Stimulated activated CD8-positive, alpha-beta memory T cell treated with anti-CD3 and anti-CD28 coated beads, Interleukin-7, amount 100 ng/mL, for 4 hours (primary cell): ENCODE measurements around the gene PTH2.
"Not testable (repeated sequence)": the region's sequence is repeated elsewhere in the genome, so short reads cannot be mapped to it uniquely, and the experiment has no call there.

Experiments
- DNase-seq, 2 donors: peaks; one replicate each; pipeline ENCODE4 v3.0.0-alpha.2; 2020; ENCODE audit warnings: low read depth in 2 of 2

Gene PTH2

DNA sequence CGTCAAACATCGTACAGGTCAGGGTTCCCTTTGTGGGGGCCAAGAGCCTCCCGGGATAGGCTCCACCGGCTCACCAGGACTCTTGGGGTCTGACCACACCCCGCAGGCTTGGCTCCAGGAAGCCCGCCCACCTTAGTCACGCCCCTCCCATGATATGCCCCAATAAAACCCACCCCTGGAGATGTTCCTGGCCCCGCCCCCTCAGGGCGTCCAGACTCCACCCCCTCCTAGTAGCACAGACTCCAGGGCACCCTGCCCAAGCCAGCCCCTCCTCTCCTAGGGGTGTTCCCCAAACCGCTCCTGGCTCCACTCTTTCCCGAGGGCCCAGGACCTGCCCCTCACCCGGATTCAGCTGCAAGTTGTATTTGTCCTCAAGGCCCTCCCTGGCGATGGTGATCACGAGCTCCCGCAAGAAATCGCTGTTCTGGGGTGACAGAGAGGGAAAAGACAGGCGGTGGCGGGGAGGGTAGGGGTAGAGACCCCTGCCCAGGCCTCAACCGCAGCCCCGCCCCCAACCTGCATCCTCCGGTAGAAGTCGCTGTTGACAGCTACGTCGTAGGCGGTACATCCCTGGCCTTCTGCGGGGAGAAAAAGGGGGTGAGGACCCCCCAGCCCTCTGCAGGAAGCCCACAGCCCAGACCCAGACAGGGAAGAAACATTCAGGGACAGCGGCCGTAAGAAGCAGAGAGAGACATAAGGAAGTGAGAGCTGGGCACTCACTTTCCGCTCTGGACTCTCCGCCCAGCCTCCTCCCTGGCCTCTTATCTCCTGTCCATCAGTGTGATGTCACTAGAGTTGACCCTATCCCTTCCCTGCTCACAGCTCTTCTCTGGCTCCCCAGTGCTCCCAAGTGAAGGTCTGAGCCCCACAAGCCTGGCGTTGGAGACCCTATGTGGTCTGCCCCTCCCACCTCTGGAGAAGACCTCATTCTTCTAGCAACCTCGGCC, 24.5 kb upstream of the PTH2 start:
- DNase-seq, result no peak

DNA sequence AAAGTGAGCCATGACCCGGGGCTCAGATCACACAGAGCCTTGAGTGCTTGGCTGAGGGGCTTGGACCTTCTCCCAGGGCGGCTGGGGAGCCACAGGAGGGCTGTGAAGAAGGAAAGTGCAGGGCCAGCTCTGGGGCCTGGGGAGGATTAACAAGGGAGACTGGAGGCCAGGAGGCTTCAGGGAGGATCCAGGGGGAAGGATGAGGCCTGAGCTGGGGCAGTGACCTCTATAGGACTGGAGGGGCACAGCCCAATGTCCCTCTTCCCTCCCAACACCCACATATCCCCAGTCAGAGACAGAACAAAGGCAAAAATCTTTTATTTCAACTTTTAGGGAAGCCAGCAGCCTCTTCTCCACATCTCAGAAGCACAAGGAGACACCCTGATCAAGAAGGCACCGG, 22.8 kb upstream of the PTH2 start:
- no peak for DNase-seq

DNA sequence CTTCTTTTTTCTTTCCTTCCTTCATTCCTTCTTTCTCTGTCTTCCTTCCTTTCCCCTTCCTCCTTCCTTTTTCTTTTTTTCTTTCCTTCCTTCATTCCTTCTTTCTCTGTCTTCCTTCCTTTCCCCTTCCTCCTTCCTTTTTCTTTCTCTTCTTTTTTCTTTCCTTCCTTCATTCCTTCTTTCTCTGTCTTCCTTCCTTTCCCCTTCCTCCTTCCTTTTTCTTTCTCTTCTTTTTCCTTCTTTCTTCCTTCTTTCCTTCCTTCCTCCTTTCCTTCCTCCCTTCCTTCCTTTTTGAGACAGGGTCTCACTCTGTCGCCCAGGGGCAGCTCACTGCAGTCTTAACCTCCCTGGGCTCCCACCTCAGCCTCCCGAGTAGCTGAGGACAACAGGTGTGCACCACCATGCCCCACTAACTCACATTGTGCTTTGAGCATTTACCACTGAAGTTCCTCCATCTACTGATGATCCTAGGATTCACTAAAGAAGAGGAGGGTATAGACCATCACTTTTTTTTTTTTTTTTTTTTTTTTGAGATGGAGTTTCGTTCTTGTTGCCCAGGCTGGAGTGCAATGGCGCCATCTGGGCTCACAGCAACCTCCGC, 21.0 kb upstream of the PTH2 start:
- DNase-seq, result not testable (repeated sequence)

DNA sequence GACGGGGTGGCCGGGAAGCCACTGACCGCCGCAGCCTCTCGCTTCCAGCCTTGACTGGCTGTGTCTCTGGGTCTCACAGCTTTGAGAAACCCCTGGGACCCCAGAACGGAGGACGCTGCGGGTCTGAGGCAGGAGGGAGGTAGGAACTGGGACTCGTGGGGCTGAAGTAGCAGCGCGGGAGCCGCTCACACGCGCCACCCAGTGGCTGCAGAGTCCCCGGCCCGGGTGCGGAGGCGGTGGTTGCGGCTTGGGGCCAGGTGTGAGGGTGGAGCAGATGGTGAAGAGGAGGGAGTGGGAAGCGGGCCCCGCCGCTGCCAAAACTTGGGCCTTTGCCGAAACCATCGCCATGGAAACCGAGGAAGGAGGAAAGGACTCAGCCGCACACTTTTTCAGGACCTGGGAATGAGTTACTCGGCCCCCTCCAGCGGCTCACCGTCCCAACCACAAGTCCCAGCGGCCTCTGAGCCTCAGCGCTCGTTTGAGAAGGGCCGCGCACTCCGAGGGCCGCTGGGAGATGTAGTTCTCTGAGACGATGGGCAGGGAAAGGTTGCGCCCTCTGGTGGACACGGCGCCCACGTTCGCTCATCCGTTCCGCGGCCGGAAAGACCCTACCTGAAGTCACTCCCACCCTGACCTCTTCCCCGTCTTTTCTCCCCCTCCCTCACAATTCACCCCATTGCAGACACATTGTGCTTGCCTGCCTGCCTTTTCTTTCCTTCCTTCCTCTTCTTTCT, 20.3 kb upstream of the PTH2 start:
- peak; percentile 87 to 88 for DNase-seq

DNA sequence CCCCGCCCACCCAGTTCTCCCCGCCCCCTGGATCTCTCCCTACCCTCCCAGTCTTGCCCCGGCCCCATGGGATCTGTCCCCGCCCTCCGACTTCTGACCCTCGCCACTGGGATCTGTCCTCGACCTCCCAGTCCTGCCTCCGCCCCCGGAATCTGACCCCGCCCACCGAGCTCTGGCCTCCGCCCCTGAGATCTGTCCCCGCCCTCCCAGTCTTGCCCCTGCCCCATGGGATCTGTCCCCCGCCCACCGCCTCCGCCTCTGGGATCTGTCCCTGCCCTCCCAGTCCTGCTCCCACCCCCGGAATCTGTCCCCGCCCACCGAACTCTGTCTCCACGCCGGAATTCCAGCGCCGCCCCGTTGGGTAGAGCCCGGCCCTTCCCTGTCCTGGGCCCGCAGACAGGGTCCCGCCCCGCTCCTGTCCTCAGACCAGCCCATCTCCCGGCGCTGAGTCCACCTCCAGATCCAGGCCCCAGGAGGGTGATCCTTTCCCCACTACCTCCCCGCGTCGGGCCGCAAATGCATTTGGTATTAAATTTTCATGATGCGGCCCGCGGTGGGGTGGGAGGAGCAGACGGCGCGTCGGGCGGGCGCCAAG, 19.6 kb upstream of the PTH2 start:
- DNase-seq, result peak in 1 of 2 donors; percentile 39

DNA sequence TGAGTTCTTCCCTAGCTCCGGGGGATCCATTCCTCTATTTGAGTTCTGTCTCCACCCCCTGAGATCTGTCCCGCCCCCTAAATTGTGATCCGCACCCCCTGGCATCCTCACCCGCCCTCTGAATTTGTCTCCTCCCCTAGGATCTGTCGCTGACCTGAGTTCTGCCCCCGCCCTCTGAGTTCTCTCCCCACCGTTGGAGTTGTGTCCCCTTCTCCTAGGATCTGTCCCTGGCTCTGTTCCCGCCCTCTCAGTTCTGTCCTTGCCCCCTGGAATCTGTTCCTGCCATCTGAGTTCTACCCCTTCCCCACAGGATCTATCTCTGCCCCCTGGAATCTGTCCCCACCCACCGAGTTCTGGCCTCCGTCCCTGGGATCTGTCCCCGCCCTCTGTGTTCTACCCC, 19.1 kb upstream of the PTH2 start:
- no peak for DNase-seq

DNA sequence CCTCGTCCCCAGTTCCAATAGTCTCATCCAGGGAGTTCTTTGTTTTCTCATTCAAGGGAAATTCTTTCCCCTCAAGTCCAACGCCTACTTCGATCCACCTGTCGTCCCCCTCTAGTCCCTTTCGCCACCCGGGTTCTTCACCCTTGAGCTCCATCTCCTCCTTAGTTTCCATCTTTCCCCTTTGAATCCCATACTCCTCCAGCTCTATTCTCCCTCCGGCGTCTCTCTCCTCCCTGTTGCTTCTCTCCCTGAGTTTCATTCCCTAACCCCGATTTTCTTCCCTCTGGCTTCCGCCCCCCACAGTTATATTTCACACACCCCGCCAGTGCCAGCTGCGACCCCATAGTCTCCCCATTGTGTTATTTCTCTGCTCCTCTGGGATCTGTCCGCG, 18.7 kb upstream of the PTH2 start:
- DNase-seq, result no peak

DNA sequence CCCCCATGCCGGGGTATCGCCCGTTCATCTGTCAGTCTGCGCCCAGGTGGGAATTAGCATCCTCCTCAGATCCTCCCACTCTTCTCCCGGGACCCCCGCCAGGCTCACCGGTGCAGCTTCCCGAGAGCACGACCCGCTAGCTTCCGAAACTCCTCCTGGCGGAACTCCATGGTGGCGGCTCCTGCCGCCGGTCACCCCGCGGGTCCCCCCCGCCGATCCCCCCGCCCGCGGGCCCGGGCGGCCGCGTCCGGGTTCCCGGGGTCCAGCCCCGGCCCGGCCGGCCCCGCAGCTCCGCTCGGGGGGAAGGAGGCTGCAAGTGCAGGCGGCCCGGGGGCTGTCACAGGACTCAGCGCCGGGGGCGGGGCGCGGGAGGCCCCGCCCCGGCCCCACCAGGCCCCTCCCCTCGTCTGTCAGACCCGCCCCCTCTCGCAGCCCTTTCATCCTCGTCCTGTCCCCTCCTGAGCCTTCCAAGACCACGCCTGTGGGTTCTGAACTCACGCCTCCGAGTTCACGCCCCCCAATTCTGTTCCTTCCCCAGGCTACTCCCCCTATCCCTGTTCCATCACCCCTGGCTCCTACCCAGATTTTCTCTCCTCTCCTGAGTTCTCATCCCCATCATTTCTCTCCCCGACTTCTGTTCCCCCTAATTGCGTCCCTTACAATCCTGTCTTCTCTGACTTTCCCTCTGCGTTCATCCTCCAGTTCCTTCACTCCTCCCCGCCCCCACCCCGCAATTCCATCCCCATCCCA, 18.1 kb upstream of the PTH2 start, which contains the start of gene SLC17A7:
Gene SLC17A7, minus strand, starts transcription at position 318 of the 750 bp plus-strand sequence. Its CDS starts 148 bp downstream, at position 170.
- no peak for DNase-seq

DNA sequence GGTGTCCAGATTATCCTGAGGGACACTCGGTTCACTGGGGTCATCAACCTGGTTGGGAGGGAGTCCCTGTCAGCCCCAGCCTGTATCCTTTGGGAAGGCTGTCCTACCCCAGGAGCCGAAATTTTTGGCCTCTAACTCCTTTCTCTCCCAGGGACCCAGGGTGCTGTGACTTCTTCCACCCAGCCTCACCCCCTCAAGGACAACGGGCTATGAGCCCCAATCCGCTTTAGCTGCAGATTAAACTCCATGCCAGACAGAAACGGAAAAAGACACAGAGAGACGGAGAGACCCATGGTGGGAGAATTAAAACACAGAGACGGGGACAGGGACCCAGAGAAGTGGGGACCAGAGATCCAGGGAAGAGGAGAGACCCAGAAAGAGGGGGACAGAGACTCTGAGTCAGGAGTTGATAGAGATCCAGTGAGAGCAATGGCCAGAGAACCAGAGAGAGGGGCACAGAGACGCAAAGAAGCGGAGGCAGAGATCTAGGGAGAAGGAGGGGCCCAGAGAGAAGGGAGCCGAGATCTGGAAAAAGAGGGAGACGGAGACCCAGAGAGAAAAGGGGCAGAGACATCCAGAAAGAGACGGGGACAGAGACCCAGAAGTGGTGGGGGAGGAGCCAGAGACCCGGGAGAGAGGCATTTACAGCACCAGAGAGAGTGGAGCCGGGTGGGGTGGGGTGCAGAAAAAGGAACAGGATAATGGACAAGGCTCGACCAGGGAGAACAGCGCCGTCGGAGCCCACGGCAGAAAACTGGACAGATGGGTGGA, 17.4 kb upstream of the PTH2 start:
- no peak for DNase-seq

DNA sequence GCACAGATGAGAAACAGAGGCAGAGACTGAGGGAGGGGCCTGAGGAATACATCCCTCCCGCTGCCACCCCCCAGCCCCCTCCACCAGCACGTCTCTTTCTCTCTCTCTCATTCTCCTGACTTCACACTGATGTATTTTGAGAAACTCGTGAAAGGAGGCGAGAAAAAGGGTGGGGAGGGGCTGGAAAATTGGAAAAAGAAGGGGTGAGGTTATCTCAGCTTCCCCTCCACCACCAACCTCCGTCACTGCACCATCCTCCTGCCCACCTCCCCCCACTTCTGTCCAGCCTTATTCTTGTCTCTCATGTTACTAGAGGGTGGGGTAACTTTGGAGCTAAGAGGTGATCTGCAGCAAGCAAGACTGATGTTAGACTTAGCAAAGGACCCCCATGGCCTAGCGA, 16.6 kb upstream of the PTH2 start:
- no peak for DNase-seq

DNA sequence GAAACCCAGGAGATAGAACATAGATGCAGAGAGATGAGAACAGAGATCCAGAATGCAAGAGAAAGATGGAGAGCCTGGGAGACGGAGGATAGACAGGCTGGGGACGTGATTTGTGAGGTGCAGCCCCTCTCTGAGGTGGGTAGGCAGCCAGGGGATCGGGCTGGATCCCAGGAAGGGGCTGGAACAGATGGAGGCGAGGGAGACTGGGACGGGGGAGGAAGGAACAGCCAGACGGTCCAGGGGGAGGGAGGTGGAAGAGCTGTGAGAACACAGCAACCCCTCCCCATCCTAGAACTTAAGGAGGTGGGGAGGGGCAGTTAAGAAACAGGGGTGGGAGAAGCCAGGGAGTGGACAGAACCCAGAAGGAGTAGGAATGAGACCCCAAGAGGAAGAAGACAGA, 15.0 kb upstream of the PTH2 start:
- DNase-seq, result no peak

DNA sequence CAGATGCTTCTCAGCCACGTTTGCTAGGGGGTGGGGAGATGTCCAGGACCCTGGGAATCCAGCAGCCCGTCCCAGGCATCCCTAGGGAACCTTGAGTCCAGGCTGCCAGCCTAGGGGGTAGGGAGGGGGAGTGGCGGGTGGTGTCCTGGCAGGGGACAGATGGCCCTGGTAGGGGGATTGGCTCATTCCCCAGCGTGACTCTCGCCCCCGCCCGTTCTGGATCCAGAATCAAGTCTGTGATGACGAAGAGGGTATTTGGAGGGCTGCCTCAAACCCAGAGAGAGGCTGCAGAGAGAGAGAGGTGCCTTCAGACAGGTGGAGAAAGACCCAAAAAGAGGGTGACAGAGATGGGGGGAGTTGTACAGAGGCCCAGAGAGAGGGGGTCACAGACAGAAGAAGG, 14.0 kb upstream of the PTH2 start:
- DNase-seq, result no peak

DNA sequence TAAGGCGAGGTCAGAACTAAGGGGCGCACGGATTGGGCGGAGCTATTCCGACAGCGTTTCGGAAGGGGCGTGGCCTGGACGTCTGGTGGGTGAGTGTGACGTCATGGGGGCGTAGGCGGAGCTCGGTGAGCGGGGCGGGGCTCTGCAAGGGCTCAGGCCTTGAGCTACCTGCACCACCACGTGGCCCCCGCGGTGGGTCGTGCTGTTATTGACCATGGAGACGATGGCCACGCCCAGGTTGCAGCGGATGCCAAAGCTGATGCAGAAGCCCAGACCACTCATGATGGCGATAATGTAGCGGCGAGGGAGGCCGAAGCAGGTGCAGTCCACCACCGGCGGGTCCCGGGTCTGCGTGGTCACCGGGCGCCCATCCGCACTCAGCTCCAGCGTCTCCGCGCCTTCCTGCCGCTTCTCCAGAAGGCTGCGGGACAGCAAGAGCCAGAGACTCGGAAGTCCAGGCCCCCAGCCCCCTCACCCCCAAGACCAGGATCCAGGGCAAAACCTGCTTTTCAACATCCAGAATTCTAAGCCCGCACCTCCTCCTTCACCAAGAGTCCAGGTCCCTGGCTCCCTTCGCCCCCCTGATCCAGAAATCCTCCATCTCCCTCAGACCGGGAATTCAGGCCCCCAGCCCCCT, 13.3 kb upstream of the PTH2 start:
- DNase-seq, result peak in 1 of 2 donors; percentile 41

DNA sequence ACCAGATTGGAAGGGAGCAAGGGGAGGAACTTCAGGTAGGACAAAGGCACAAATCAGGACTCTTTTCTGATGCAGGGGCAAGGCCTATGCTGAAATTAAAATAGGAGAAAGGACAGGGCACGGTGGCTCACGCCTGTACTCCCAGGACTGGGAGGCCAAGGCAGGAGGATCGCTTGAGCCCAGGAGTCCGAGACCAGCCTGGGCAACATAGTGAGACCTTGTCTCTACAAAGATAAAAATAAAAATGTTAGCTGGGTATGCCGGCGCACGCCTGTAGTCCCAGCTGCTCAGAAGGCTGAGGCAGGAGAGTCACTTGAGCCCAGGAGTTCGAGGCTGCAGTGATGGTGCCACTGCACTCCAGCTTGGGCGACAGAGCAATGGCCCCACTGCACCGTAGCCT, 12.4 kb upstream of the PTH2 start:
- no peak for DNase-seq

DNA sequence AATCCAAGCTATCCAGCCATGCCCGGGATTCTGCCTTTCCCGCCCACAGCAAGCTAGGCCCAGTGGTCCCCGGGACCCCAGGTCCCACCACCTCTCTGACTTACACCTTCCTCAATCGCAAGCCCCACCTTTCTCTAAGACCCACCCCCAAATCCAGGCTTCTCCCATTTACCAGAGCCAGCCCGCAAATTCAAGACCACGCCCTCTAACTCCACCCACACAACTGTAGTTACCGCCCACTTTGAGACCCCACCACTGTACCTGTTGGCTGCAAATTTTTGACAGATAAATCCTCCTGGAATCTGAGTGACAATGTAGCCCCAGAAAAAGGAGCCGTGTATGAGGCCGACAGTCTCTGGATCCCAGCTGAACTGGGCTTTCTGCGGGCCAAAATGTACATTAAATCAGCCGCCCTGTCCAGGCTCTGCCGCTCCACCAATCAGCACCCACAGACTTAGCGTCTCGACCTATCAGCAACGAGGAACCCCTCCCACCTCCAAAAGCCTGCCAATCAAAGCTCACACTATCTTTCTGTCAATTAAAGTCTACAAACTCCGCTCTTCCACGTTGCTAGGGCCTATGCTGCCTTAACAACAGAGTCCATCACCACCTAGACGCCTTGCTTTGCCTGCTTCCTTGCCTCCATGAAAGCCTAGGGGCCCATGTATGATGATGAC, 11.8 kb upstream of the PTH2 start:
- no peak for DNase-seq

DNA sequence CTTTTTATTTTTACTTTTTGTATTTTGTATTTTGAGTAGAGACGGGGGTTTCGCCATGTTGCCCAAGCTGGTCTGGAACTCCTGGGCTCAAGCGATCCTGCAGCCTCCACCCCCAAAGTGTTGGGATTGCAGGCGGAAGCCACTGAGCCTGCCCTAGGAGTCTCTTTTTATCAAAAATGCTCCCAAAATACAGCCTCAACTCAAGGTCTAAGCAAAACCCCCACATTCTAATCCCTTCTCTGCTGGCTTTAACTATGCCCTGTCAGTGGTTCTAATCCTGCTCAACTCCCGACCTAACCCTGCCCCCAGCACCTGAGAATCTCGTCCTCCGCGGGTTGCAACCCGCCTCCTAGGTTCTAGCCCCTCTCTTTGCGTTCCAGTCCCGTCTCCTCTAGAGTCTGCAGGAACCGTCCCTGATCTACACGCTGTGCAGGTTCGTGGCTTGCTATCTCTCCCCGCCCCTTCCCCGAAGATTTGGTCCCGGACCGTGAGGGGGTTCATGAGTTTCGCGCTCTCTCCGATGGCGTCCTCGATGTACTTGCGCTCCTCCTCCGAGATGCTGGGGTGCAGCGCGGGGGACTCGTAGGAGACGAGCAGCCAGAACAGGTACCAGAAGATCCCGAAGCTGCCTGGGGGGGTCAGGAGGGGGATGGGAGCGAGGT, 10.1 kb upstream of the PTH2 start:
- no peak for DNase-seq

DNA sequence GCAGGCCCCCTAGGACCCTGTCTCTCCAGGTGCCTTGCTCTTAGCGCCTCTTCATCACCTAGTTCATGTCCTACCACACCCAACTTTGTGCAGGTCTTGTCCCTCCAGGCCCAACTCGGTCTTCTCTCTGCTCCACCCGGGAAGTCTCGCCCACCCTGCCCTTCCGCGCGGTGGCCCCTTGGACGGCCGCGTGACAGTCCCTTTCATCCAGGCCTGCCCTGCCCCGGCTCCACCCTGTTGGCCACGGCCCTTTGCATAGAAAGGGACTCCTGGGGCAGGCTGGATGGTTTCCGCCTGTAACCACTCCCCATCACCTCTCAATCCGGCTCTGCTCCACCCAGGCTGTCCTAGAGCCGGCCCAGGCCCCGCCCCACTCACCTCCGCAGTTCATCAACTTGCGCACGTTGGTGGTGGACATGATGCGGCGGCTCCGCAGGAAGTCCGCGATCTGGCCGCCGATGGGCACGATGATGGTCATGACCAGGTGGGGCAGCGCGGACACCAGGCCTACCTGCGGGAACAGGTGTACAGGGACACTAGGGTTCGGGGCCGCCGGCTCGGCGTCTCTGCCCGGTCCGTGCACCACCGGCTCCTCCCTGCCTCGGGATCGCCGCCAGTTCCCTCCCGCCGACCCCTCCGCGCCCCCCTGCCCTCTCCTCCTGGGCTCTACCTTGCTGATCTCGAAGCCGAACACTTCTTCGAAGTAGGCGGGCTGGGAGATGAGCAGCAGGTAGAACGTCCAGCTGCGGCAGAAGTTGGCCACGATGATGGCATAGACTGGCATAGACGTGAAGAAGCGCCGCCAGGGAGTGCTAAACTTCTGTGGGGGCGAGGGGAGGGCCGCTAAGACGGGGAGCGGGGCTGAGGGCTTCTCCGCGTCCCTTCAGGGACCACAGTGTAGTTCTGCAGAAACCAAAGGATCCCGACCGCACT, 9.2 kb upstream of the PTH2 start:
- DNase-seq, result no peak

DNA sequence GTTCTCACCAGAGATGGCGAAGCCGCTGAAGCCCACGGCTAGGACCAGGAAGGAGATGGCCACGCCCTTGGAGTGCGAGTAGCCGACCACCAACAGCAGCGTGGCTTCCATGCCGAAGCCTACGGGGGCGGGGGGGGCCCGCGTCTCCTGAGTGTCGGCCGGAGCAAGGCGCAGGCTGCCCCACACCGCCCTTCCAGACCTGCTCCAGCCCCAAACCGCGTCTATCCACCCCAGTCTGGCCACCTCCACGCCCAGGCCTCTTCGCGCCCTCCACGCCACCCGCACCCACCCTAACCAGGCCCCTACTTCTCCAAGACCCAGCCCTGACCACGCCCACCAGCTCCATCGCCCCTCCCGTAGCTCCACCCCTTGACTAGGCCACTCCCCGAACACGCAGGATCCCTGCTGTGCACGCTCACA, 8.1 kb upstream of the PTH2 start:
- DNase-seq, result no peak
